ENCODE results near the gene ANGEL2. TPM values are rescaled to one million over a fixed set of nuclear protein-coding genes. Genes with fewer than 3 reads are reported as not detected.
A peak's percentile ranks its signal among the peaks of the same experiment; 100 is the strongest.
"Not testable (repeated sequence)": the region's sequence is repeated elsewhere in the genome, so short reads cannot be mapped to it uniquely, and the experiment has no call there.

The ANGEL2 gene
- 17.1 TPM for total RNA-seq
- long read RNA-seq, full-length matches to known transcripts = 3 of 17 reads
- long read RNA-seq, partial matches to known transcripts = 1 of 17 reads
- long read RNA-seq, other reads (novel, unspliced or antisense) = 13 of 17 reads

- intact Hi-C loops (cut with DNase I) = no loop called here
- DNase-seq (peak; percentile 98), ATAC-seq (ENCODE audit: poor library complexity) (peak; percentile 98)
Observed at GRCh38 chr1:213015099-213016050, at the start of gene ANGEL2. ANGEL2 (minus strand) TSS chr1:213015867; CDS start chr1:213015671, 196 bp downstream.

- intact Hi-C loops (cut with DNase I) = no loop called here
- ATAC-seq (ENCODE audit: poor library complexity) = no peak
- no peak for DNase-seq
Observed at GRCh38 chr1:213061263-213061662, 45.6 kb upstream of the ANGEL2 start.

- DNase-seq (no peak), ATAC-seq (ENCODE audit: poor library complexity) (no peak)
- intact Hi-C loops (cut with DNase I) = no loop called here
Observed at GRCh38 chr1:213060836-213061235, 45.2 kb upstream of the ANGEL2 start.

GRCh38 chr1:213057264-213058059 is 41.8 kb upstream of the ANGEL2 start:
- intact Hi-C loops (cut with DNase I) = no loop called here
- ATAC-seq (ENCODE audit: poor library complexity) = no peak
- no peak for DNase-seq

GRCh38 chr1:213055767-213056166 is 40.1 kb upstream of the ANGEL2 start:
- intact Hi-C loops (cut with DNase I) = no loop called here
- ATAC-seq (ENCODE audit: poor library complexity) (no peak), DNase-seq (no peak)

GRCh38 chr1:213054733-213055591 is 39.3 kb upstream of the ANGEL2 start:
- no peak for ATAC-seq (ENCODE audit: poor library complexity)
- DNase-seq = no peak
- intact Hi-C loops (cut with DNase I) = no loop called here

- ATAC-seq (ENCODE audit: poor library complexity) (no peak), DNase-seq (no peak)
- intact Hi-C loops (cut with DNase I) = no loop called here
Observed at GRCh38 chr1:213054142-213054541, 38.5 kb upstream of the ANGEL2 start.

GRCh38 chr1:213053455-213053854 is 37.8 kb upstream of the ANGEL2 start:
- ATAC-seq (ENCODE audit: poor library complexity) (no peak), DNase-seq (no peak)
- intact Hi-C loops (cut with DNase I) = no loop called here

GRCh38 chr1:213051881-213052202 is 36.2 kb upstream of the ANGEL2 start:
- intact Hi-C loops (cut with DNase I) = no loop called here
- DNase-seq (no peak), ATAC-seq (ENCODE audit: poor library complexity) (no peak)

GRCh38 chr1:213051127-213051880 is 35.6 kb upstream of the ANGEL2 start, which contains the start of gene RPS6KC1:
RPS6KC1 (plus strand) TSS chr1:213051241; CDS start chr1:213051405, 164 bp downstream.
- peak; percentile 100 for ATAC-seq (ENCODE audit: poor library complexity)
- intact Hi-C loops (cut with DNase I) = no loop called here
- DNase-seq = peak; percentile 92

- intact Hi-C loops (cut with DNase I) = no loop called here
- ATAC-seq (ENCODE audit: poor library complexity) = peak; percentile 67
- no peak for DNase-seq
Observed at GRCh38 chr1:213050745-213051126, 35.1 kb upstream of the ANGEL2 start.

GRCh38 chr1:213049232-213049631 is 33.6 kb upstream of the ANGEL2 start:
- ATAC-seq (ENCODE audit: poor library complexity) (no peak), DNase-seq (no peak)
- intact Hi-C loops (cut with DNase I) = no loop called here

GRCh38 chr1:213045321-213046226 is 29.9 kb upstream of the ANGEL2 start:
- intact Hi-C loops (cut with DNase I); ATAC-seq (ENCODE audit: poor library complexity); DNase-seq: not testable (repeated sequence)

GRCh38 chr1:213041443-213041842 is 25.8 kb upstream of the ANGEL2 start:
- ATAC-seq (ENCODE audit: poor library complexity) = no peak
- DNase-seq = no peak
- intact Hi-C loops (cut with DNase I) = no loop called here

- intact Hi-C loops (cut with DNase I) = no loop called here
- no peak for ATAC-seq (ENCODE audit: poor library complexity)
- DNase-seq = no peak
Observed at GRCh38 chr1:213035573-213035972, 19.9 kb upstream of the ANGEL2 start.

- intact Hi-C loops (cut with DNase I) = no loop called here
- DNase-seq (no peak), ATAC-seq (ENCODE audit: poor library complexity) (no peak)
Observed at GRCh38 chr1:213034713-213035112, 19.0 kb upstream of the ANGEL2 start.

GRCh38 chr1:213032651-213033050 is 17.0 kb upstream of the ANGEL2 start:
- intact Hi-C loops (cut with DNase I) = no loop called here
- ATAC-seq (ENCODE audit: poor library complexity) (no peak), DNase-seq (no peak)

Measured in Right ventricle myocardium superior (tissue), 1 donor.